DND-41 (cell line): ENCODE measurements around the gene OGDHL.

Experiments used
- CTCF ChIP-seq: IDR thresholded peaks from 2 replicates; pipeline ENCODE4 v1.5.1; 2012; ENCODE audit warnings: borderline replicate concordance, low read length, moderate library complexity, mild to moderate bottlenecking; ENCODE audit not compliant: poor library complexity, severe bottlenecking; ENCODE audit errors: extremely low read depth
- EZH2 ChIP-seq: IDR thresholded peaks from 3 replicates; pipeline ENCODE4 v1.6.1; 2012; ENCODE audit warnings: borderline replicate concordance, low read depth, mild to moderate bottlenecking, moderate library complexity, low read length, inconsistent platforms; ENCODE audit not compliant: severe bottlenecking

DNA sequence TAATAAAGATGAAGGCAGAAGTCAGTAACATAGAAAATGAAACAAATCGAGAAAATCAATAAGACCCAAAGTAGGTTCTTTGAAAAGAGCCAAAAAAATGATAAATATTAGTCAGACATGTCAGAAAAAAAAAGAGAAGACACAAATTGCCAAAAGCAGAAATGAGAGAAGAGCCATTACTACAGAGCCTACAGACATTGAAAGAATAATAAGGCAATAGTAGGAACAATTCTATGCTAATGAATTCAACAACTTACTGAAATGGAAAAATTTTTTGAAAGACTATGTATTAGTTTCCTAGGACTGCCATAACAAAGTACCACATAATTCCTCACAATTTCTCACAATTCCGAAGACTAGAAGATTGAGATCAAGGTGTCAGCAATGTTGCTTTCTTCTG is 35.5 kb downstream of the OGDHL start:
- TF ChIP-seq CTCF (no peak), EZH2 (no peak)
